RWPE1 (cell line): Measurements from ENCODE around the gene GAST.

Experiments
- CTCF ChIA-PET: fragments of 350-600 bp; sonication (Branson Sonifier 250); formaldehyde crosslinking; extraction: SDS; loops from one replicate; lab custom pipeline; 2021; lab: Yijun Ruan, JAX
- POLR2A ChIA-PET: fragments of 400-600 bp; formaldehyde crosslinking; extraction: SDS; loops from one replicate; lab custom pipeline; 2020; ENCODE audit warnings: antibody characterized with exemption; ENCODE audit not compliant: low non-redundant PET; lab: Yijun Ruan, JAX
- DNase-seq: peaks from one replicate; pipeline ENCODE4 v3.0.0; 2012; ENCODE audit warnings: low spot score
- H3K27ac ChIP-seq: fragments of 450-650 bp; 2 replicates; pipeline ENCODE4 v1.5.1; 2017
- TF ChIP-seq, protein P1 (sequence below): fragments of 450-650 bp; conservative IDR thresholded peaks from 2 replicates; pipeline ENCODE4 v1.5.1; 2017; ENCODE audit warnings: low read depth, mild to moderate bottlenecking

GAST gene, protein sequence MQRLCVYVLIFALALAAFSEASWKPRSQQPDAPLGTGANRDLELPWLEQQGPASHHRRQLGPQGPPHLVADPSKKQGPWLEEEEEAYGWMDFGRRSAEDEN

DNA sequence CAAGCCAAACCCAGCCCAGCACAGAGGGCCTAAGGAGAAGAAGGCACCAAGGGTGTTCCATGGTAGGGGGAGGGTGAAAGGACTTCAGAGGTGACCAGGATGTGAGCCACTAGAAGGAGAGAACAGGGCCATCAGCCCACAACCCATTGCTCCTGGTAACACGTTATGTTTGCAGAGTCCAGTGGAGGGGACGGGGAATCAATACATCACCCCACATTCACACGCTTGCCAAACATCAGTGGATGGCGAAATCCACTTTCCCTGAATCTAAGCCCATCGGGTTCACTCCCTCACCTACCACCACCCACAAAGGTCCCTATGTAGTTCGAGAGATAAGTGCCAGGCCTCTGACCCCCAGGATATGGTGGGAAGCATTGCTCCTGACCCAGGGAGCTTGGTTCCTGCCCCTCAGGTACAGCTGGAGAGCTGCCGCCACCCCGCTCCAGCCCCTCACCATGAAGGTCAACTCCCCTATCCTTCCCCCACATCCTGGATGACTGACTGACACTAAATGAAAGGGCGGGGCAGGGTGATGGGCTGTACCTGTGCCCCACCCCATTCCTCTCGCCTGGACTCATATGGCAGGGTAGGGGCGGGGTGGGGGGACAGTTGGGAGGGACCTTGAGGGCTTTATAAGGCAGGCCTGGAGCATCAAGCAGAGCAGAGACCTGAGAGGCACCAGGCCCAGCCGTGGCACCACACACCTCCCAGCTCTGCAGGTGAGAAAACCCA, at the start of gene GAST:
TSS of gene GAST (plus strand) at position 663 of the 732 bp plus-strand sequence. CDS start 3,106 bp downstream, outside the sequence.
- TF ChIP-seq, protein P1, sequence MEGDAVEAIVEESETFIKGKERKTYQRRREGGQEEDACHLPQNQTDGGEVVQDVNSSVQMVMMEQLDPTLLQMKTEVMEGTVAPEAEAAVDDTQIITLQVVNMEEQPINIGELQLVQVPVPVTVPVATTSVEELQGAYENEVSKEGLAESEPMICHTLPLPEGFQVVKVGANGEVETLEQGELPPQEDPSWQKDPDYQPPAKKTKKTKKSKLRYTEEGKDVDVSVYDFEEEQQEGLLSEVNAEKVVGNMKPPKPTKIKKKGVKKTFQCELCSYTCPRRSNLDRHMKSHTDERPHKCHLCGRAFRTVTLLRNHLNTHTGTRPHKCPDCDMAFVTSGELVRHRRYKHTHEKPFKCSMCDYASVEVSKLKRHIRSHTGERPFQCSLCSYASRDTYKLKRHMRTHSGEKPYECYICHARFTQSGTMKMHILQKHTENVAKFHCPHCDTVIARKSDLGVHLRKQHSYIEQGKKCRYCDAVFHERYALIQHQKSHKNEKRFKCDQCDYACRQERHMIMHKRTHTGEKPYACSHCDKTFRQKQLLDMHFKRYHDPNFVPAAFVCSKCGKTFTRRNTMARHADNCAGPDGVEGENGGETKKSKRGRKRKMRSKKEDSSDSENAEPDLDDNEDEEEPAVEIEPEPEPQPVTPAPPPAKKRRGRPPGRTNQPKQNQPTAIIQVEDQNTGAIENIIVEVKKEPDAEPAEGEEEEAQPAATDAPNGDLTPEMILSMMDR: no peak
- H3K27ac ChIP-seq: no peak within 1 kb of the TSS
- ChIA-PET CTCF (interaction anchor here (0.7 to 2.3 kb wide), 2 partner anchors 16 to 270 kb away, joined by 4 to 7 read pairs; no protein-coding TSS in a partner anchor), POLR2A (no interaction called here)
- DNase-seq: no peak

GRCh38 chr17:41663451-41664171, 48.5 kb upstream of the GAST start:
- no peak for DNase-seq
- H3K27ac ChIP-seq: peak overlapping the region; percentile 100
- TF ChIP-seq, protein P1: no peak
- ChIA-PET POLR2A (interaction anchor here (0.8 kb wide), 1 partner anchor 84 kb away, joined by 4 read pairs; no protein-coding TSS in a partner anchor), CTCF (interaction anchor here (0.5 to 8.2 kb wide), 17 partner anchors 15 to 859 kb away, joined by 3 to 321 read pairs (median 5); partner anchors contain the start of gene KRT17)

DNA sequence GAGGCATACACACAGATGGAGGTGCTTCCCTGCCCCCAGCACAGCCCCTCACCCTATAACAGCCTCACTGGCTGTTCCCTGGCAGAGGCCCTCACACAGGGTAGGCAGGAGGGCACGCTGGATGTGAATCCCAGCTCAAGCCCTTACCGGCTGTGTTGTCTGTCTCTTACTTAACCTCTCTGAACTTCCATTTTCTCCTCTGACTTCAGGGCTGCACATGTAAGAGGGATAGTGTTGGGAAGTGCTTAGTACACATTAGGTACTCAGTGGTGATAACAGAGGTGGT, 48.0 kb upstream of the GAST start:
- ChIA-PET CTCF (interaction anchor here (0.5 to 8.2 kb wide), 8 partner anchors 16 to 410 kb away, joined by 3 to 321 read pairs (median 4); partner anchors contain the start of gene EIF1), POLR2A (interaction anchor here (0.7 kb wide), 2 partner anchors 115 to 137 kb away, joined by 3 to 4 read pairs; no protein-coding TSS in a partner anchor)
- no peak for DNase-seq
- TF ChIP-seq, protein P1: no peak
- H3K27ac ChIP-seq: peak overlapping the region; percentile 100

- ChIA-PET POLR2A (interaction anchor here (0.5 to 0.7 kb wide), 4 partner anchors 116 to 835 kb away, joined by 3 to 5 read pairs (median 4); no protein-coding TSS in a partner anchor), CTCF (interaction anchor here (0.6 to 8.2 kb wide), 23 partner anchors 9 to 814 kb away, joined by 3 to 321 read pairs (median 4); partner anchors contain the start of genes EIF1, KRT17 and KRTAP4-5)
- DNase-seq: no peak
- peak overlapping the region; percentile 100 for H3K27ac ChIP-seq
- TF ChIP-seq, protein P1: no peak
These were observed 47.3 kb upstream of the GAST start for GRCh38 chr17:41664587-41665565.

- peak; percentile 98 for DNase-seq
- TF ChIP-seq, protein P1: peak; percentile 93
- peak overlapping the region; percentile 100 for H3K27ac ChIP-seq
- ChIA-PET POLR2A (interaction anchor here (0.5 to 0.6 kb wide), 2 partner anchors 124 to 836 kb away, joined by 3 to 5 read pairs; no protein-coding TSS in a partner anchor), CTCF (interaction anchor here (0.6 to 8.2 kb wide), 20 partner anchors 10 to 814 kb away, joined by 3 to 321 read pairs (median 4); partner anchors contain the start of genes EIF1, KRT17 and KRTAP4-5)
These were observed 46.4 kb upstream of the GAST start for GRCh38 chr17:41665566-41666236.
